Esophagus muscularis mucosa (tissue), 4 donors: ENCODE measurements around the gene ANKRD65. TPM values are rescaled to one million over a fixed set of nuclear protein-coding genes. Genes with fewer than 3 reads are reported as not detected.
"Not testable (repeated sequence)": the region's sequence is repeated elsewhere in the genome, so short reads cannot be mapped to it uniquely, and the experiment has no call there.

Experiments
- DNase-seq: peaks from one replicate; pipeline ENCODE4 v3.0.0-alpha.2; 2017; ENCODE audit errors: extremely low spot score
- H3K27ac ChIP-seq, 4 donors: fragments of 200-600 bp; sonication (generic); replicated peaks in 1 of 4; 1 replicate in 3 of 4; 2 replicates in 1 of 4; pipeline ENCODE4 v1.5.1; 2016 to 2019; ENCODE audit warnings: mild to moderate bottlenecking in 1 of 4
- H3K27me3 ChIP-seq, 4 donors: fragments of 200-600 bp; sonication (generic); one replicate each; pipeline versions ENCODE4 v1.5.1 to v1.6.0; 2016 to 2019
- H3K36me3 ChIP-seq, 4 donors: fragments of 200-600 bp; sonication (generic); one replicate each; pipeline ENCODE4 v1.5.1; 2016 to 2019
- H3K4me1 ChIP-seq, 4 donors: fragments of 200-600 bp; sonication (generic); one replicate each; pipeline ENCODE4 v1.5.1; 2016 to 2019
- H3K4me3 ChIP-seq, 4 donors: fragments of 200-600 bp; sonication (generic); 1 replicate in 2 of 4; 2 replicates in 2 of 4; pipeline ENCODE4 v1.5.1; 2016 to 2019; ENCODE audit warnings: mild to moderate bottlenecking in 4 of 4, moderate library complexity in 1 of 4
- H3K9me3 ChIP-seq, 4 donors: fragments of 200-600 bp; sonication (generic); 1 replicate in 3 of 4; 2 replicates in 1 of 4; pipeline ENCODE4 v1.5.1; 2016 to 2019
- CTCF ChIP-seq, 3 experiments: fragments of 200-600 bp in 2 of 3; fragments of 450-650 bp in 1 of 3; sonication (generic) in 2 of 3; IDR thresholded peaks; one replicate each; pipeline ENCODE4 v1.5.1; 2017 to 2019; ENCODE audit warnings: antibody characterized with exemption in 3 of 3, mild to moderate bottlenecking in 2 of 3, moderate library complexity in 1 of 3
- EP300 ChIP-seq: sonication (generic); formaldehyde crosslinking; IDR thresholded peaks from one replicate; pipeline ENCODE4 v1.6.1; 2017; ENCODE audit warnings: antibody characterized with exemption
- POLR2A ChIP-seq: fragments of 450-650 bp; IDR thresholded peaks from one replicate; pipeline ENCODE4 v1.6.1; 2017; ENCODE audit warnings: antibody characterized with exemption, moderate library complexity, mild to moderate bottlenecking, low read depth
- POLR2AphosphoS5 ChIP-seq, 2 donors: sonication (generic); formaldehyde crosslinking; IDR thresholded peaks; one replicate each; pipeline ENCODE4 v1.6.1; 2017; ENCODE audit warnings: antibody characterized with exemption in 2 of 2
- WGBS: methylation state at CpG from one replicate; pipeline ENCODE4 v1.1.5; 2018; 5-methylcytosine and 5-hydroxymethylcytosine counted together
- intact Hi-C: fragments of 100-400 bp; cut with DNase I; formaldehyde crosslinking; loops from one replicate; pipeline ENCODE4 v1.15.1; 2023
- total RNA-seq, 4 donors: library from RNA; depleted of rRNA; stranded (reverse); fragments of >200 nt; gene quantifications; one replicate each; pipeline versions ENCODE4 v1.1.0 to v1.2.1, GENCODE V29; 2016

ANKRD65 gene
- total RNA-seq, 4 donors from 2014 or later: 8.1 to 19.2 (median 9.8) TPM

DNA sequence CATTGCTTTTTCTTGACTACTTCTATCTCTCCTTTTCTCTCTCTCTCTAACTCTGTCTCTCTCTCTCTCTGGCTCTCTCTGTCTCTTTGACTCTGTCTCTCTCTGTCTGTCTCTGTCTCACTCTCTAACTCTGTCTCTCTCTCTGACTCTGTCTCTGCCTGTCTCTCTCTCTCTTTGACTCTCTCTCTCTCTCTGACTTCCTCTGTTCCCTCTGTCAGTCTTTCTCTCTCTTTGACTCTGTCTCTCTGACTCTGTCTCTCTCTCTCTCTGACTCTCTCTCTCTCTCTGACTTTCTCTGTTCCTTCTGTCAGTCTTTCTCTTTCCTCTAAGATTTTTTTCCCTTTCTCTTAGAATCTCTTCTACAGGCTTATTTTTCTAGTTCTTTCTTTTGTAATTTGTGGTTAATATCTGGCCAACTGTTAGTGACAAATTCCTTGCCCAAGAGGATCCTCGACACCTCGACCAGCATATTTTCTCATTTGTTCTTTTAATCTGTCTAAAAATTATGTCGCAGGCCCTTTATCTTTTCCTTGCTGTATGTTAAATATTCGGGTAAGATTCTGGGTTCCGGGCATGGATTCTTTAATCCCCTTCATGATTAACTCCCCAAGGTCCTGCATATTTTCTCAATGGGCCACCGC, 28.1 kb upstream of the ANKRD65 start, which contains the start of gene ATAD3C:
Gene ATAD3C (plus strand): TSS at position 591 of the 641 bp plus-strand sequence. CDS start 995 bp downstream, outside the sequence.
- no peaks in the 10 kb centered on the region for H3K9me3 ChIP-seq
- H3K36me3 ChIP-seq: no peaks in the 10 kb centered on the region
- no peak for TF ChIP-seq CTCF (IDR thresholded peaks at IDR 0.05)
- TF ChIP-seq POLR2A: no peak
- TF ChIP-seq EP300: no peak
- TF ChIP-seq POLR2AphosphoS5 (IDR thresholded peaks at IDR 0.05): no peak
- intact Hi-C loops: no loop called here
- H3K4me3 ChIP-seq: no peak within 1 kb of the TSS
- WGBS: 86% methylated on average over 6 of the region's 6 CpGs
- H3K4me1 ChIP-seq: no peaks in the 10 kb centered on the region
- H3K27ac ChIP-seq: no peak within 1 kb of the TSS
- peaks cover 0 to 9% (median 0%) of the 10 kb centered on the region in 4 donors for H3K27me3 ChIP-seq
- DNase-seq: no peak

DNA sequence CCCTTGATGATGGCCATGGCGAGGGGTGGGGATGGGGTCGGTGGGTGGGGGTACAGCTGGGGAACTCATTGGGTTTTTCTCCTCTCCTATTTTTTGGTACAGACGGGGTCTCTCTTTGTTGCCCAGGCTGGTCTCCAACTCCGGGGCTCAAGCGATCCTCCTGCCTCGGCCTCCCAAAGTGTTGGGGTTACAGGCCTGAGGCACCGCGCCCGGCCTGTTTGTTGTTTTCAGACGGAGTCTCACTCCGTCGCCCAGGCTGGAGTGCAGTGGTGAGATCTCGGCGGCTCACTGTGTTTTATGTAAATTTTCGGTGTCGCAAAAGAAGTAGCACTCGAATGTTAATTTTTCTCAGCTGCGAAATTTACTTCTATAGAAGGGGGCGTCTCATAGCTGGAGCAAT, 25.6 kb upstream of the ANKRD65 start:
- H3K4me3 ChIP-seq, intact Hi-C loops, H3K9me3 ChIP-seq, H3K27me3 ChIP-seq, H3K27ac ChIP-seq, H3K36me3 ChIP-seq, DNase-seq: not testable (repeated sequence)
- 91% methylated on average over 18 of the region's 19 CpGs for WGBS
- H3K4me1 ChIP-seq: peaks cover 2 to 11% (median 10%) of the 10 kb centered on the region in 4 donors

- DNase-seq: no peak
- no peaks in the 10 kb centered on the region for H3K9me3 ChIP-seq
- H3K36me3 ChIP-seq: peaks cover 0 to 23% (median 12%) of the 10 kb centered on the region in 4 donors
- no peak overlapping the region for H3K4me3 ChIP-seq
- H3K4me1 ChIP-seq: peaks cover 17 to 55% (median 46%) of the 10 kb centered on the region in 4 donors
- no peak for TF ChIP-seq EP300
- no peak for TF ChIP-seq CTCF (IDR thresholded peaks at IDR 0.05)
- no peak for TF ChIP-seq POLR2A
- peak; percentile 28 to 55 for TF ChIP-seq POLR2AphosphoS5 (IDR thresholded peaks at IDR 0.05)
- intact Hi-C loops: no loop called here
- H3K27ac ChIP-seq: peak overlapping the region; percentile 59 to 74 (median 60)
- no peaks in the 10 kb centered on the region for H3K27me3 ChIP-seq
- WGBS: 67% methylated on average over 25 of the region's 32 CpGs
Observed at GRCh38 chr1:1442069-1442770, 21.1 kb upstream of the ANKRD65 start.

DNA sequence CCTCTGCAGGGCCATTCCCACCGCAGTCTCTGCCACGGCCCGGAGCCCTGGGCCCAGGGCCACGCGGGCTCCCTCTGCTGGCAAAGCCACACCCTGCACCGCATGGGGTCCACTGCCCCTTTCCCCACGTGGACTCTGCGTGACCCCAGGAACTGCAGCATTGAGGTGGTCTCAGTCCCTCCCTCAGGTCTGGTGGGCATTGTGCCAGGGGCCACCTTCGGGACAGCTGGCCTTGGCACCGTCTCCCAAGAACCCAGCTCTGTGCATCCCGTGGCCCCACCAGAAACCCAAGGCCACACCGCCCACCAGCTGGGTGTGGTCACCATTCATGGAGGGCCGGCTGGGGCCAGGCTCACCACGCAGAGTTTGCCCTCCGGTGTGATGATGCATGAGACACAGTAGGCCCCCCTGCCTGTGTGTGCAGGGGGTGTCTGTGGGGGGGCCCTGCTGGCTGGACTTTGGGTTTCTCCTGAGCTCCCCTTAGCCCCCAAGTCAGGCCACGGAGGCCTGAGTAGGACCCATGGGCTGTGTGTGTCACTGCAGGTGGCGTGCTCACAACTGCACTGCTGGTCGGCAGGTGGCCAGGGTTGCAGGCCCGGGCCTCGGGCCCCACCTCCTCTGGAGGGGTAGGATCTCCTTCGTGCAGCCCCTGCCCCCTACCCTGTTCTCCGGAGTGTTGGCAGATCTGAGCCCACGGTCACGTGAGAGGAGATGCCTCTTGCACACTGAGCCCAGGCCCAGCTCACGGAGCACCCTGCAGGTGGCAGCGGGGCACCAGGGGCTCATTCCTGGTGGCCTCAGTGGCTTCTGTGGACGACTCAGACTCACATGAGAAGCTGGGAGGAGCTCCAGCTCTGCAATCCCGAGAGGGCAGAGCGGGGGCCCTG, 20.2 kb upstream of the ANKRD65 start:
- no peak for DNase-seq
- intact Hi-C loops: loop anchor here (2.0 kb wide), 1 partner anchor 38 kb away; no protein-coding TSS in a partner anchor
- Histone ChIP-seq H3K4me3 (no peak overlapping the region), H3K27ac (peak overlapping the region; percentile 43 to 74 (median 60)), H3K27me3 (no peaks in the 10 kb centered on the region), H3K4me1 (peaks cover 26 to 64% (median 56%) of the 10 kb centered on the region in 4 donors), H3K9me3 (no peaks in the 10 kb centered on the region), H3K36me3 (peaks cover 0 to 24% (median 12%) of the 10 kb centered on the region in 4 donors)
- TF ChIP-seq CTCF (IDR thresholded peaks at IDR 0.05) (peak; percentile 89 to 97 (median 94)), POLR2AphosphoS5 (IDR thresholded peaks at IDR 0.05) (peak in 1 of 2 donors; percentile 24), POLR2A (no peak), EP300 (no peak)
- 53% methylated on average over 8 of the region's 29 CpGs for WGBS
